RWPE2 (cell line): ENCODE measurements around the gene BPIFA2.

Experiments
- ATAC-seq: fragments of 200-7000 bp; cut with Tn5 transposase; 3 replicates; pipeline ENCODE4 v1.9.1; 2021; ENCODE audit warnings: low read depth
- DNase-seq: peaks from one replicate; pipeline ENCODE4 v3.0.0-alpha.2; 2020; ENCODE audit warnings: low spot score
- H3K27ac ChIP-seq: fragments of 450-650 bp; 2 replicates; pipeline ENCODE4 v1.5.1; 2017; ENCODE audit warnings: mild to moderate bottlenecking; ENCODE audit not compliant: poor library complexity, severe bottlenecking
- H3K27me3 ChIP-seq: fragments of 250-450 bp; sonication (Bioruptor Pico); 2 replicates; pipeline ENCODE4 v1.5.1; 2021; ENCODE audit warnings: mild to moderate bottlenecking, moderate library complexity; ENCODE audit not compliant: insufficient read depth, poor library complexity, severe bottlenecking
- H3K36me3 ChIP-seq: fragments of 250-450 bp; sonication (Bioruptor Pico); 2 replicates; pipeline ENCODE4 v1.5.1; 2020; ENCODE audit warnings: low read depth, mild to moderate bottlenecking, moderate library complexity
- H3K4me1 ChIP-seq: fragments of 250-450 bp; sonication (Bioruptor Pico); 2 replicates; pipeline ENCODE4 v1.5.1; 2021; ENCODE audit warnings: mild to moderate bottlenecking, moderate library complexity; ENCODE audit not compliant: insufficient read depth, poor library complexity, severe bottlenecking
- H3K4me3 ChIP-seq: fragments of 250-450 bp; sonication (Bioruptor Pico); 2 replicates; pipeline ENCODE4 v1.5.1; 2021; ENCODE audit warnings: mild to moderate bottlenecking, moderate library complexity; ENCODE audit not compliant: severe bottlenecking
- H3K9me3 ChIP-seq: fragments of 250-450 bp; sonication (Bioruptor Pico); 2 replicates; pipeline ENCODE4 v1.5.1; 2021; ENCODE audit warnings: mild to moderate bottlenecking, moderate library complexity; ENCODE audit not compliant: severe bottlenecking
- TF ChIP-seq, protein P1 (sequence below): fragments of 450-650 bp; IDR thresholded peaks from one replicate; pipeline ENCODE4 v1.5.1; 2017; ENCODE audit warnings: mild to moderate bottlenecking, moderate library complexity; ENCODE audit not compliant: poor library complexity, severe bottlenecking

BPIFA2 gene

GRCh38 chr20:33132513-33133372 lies 35.2 kb upstream of the BPIFA2 start:
- no peak overlapping the region for H3K4me3 ChIP-seq
- peak; percentile 3; the same call in 2 of the 3 replicates for ATAC-seq
- H3K27me3 ChIP-seq: no peaks in the 10 kb centered on the region

GRCh38 chr20:33133373-33133941 lies 34.5 kb upstream of the BPIFA2 start:
- no peaks in the 10 kb centered on the region for H3K27me3 ChIP-seq
- H3K4me1 ChIP-seq: peaks cover 16% of the 10 kb centered on the region
- no peak for ATAC-seq
- TF ChIP-seq, protein P1, sequence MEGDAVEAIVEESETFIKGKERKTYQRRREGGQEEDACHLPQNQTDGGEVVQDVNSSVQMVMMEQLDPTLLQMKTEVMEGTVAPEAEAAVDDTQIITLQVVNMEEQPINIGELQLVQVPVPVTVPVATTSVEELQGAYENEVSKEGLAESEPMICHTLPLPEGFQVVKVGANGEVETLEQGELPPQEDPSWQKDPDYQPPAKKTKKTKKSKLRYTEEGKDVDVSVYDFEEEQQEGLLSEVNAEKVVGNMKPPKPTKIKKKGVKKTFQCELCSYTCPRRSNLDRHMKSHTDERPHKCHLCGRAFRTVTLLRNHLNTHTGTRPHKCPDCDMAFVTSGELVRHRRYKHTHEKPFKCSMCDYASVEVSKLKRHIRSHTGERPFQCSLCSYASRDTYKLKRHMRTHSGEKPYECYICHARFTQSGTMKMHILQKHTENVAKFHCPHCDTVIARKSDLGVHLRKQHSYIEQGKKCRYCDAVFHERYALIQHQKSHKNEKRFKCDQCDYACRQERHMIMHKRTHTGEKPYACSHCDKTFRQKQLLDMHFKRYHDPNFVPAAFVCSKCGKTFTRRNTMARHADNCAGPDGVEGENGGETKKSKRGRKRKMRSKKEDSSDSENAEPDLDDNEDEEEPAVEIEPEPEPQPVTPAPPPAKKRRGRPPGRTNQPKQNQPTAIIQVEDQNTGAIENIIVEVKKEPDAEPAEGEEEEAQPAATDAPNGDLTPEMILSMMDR: no peak
- peak overlapping the region; percentile 65 for H3K27ac ChIP-seq
- DNase-seq: no peak
- H3K4me3 ChIP-seq: no peak overlapping the region
- no peaks in the 10 kb centered on the region for H3K9me3 ChIP-seq
- no peaks in the 10 kb centered on the region for H3K36me3 ChIP-seq

More at GRCh38 chr20:33132513-33133372, 35.2 kb upstream of the BPIFA2 start:
- no peaks in the 10 kb centered on the region for H3K36me3 ChIP-seq
- peaks cover 19% of the 10 kb centered on the region for H3K4me1 ChIP-seq
- peak overlapping the region; percentile 65 for H3K27ac ChIP-seq
- TF ChIP-seq, protein P1: no peak
- no peaks in the 10 kb centered on the region for H3K9me3 ChIP-seq
- no peak for DNase-seq

GRCh38 chr20:33137195-33137594 lies 30.8 kb upstream of the BPIFA2 start:
- DNase-seq: no peak
- Histone ChIP-seq H3K36me3 (no peaks in the 10 kb centered on the region), H3K27ac (no peak overlapping the region), H3K4me1 (no peaks in the 10 kb centered on the region), H3K27me3 (no peaks in the 10 kb centered on the region), H3K4me3 (no peak overlapping the region), H3K9me3 (no peaks in the 10 kb centered on the region)
- ATAC-seq: no peak
- TF ChIP-seq, protein P1: no peak

GRCh38 chr20:33139467-33139866 lies 28.5 kb upstream of the BPIFA2 start:
- Histone ChIP-seq H3K9me3 (no peaks in the 10 kb centered on the region), H3K27me3 (peaks cover 10% of the 10 kb centered on the region), H3K36me3 (no peaks in the 10 kb centered on the region), H3K4me3 (no peak overlapping the region), H3K27ac (no peak overlapping the region), H3K4me1 (no peaks in the 10 kb centered on the region)
- TF ChIP-seq, protein P1: no peak
- DNase-seq (no peak), ATAC-seq (no peak)
